T follicular helper cell (primary cell): ENCODE data around the gene GIMAP4.
"Not testable (repeated sequence)": the region's sequence is repeated elsewhere in the genome, so short reads cannot be mapped to it uniquely, and the experiment has no call there.

ENCODE experiments used
- DNase-seq: peaks from one replicate; pipeline ENCODE4 v3.0.0-alpha.2; 2020; ENCODE audit warnings: low read depth
- total RNA-seq, 2 experiments: gene quantifications; one replicate each; lab custom pipeline; 2026; lab: John Stamatoyannopoulos, UW

The GIMAP4 gene
- 35.8 to 374 reads per million in 2 experiments for total RNA-seq

DNA sequence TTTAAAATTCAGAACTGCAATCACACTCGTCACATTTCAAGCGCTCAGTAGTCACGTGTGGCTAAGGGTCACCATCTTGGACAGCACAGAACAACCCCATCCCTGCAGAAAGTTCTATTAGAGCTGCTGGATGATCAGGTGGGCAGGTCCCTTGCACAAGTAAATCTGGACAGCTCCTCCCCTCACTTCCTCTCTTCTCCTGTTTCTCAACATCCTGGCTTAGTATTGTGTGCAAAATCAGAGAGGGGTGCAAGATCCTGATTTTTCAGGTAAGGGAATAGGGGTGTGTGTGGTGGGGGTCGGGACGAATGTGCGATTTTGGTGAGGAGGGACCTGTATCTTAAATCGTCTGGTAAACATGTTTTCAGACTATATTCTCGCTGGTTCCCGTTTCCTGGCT, at the start of gene GIMAP4:
Gene GIMAP4, plus strand, starts transcription at position 222 of the 400 bp plus-strand sequence. CDS start 2,512 bp downstream, outside the sequence.
- no peak for DNase-seq

DNA sequence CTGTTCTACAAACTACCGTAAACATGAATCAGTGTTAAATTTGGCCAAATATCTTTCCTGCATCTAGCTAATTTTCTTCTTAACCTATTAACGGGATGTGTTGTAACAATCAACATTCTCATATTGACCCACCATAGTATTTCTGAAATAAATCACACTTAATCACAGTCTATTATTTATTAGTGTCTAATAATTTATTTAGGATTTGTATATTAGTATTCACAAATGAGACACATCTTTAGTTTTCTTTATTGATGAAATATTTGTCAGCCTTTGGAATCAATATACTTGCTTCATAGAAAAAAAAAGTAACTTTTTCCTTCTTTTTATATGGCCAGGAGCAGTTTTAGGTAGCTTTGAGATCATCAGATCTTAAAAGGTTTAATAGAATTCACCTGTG, 47.9 kb upstream of the GIMAP4 start:
- no peak for DNase-seq

DNA sequence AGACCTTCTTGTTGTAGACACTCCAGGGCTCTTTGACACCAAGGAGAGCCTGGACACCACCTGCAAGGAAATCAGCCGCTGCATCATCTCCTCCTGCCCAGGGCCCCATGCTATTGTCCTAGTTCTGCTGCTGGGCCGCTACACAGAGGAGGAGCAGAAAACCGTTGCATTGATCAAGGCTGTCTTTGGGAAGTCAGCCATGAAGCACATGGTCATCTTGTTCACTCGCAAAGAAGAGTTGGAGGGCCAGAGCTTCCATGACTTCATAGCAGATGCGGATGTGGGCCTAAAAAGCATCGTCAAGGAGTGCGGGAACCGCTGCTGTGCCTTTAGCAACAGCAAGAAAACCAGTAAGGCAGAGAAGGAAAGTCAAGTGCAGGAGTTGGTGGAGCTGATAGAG, 47.0 kb upstream of the GIMAP4 start:
- no peak for DNase-seq

DNA sequence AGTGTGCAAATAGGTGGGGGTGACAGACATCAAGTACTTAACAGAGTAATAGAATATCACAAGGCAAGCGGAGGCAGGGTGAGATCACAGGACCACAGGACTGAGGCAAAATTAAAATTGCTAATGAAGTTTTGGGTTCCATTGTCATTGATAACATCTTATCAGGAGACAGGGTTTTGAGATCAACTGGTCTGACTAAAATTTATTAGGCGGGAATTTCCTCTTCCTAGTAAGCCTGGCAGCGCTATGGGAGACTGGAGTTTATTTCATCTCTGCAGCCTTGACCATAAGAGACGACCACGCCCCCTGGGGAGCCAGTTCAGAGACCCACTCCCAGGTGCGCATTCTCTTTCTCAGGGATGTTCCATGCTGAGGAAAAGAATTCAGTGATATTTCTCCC, 44.3 kb upstream of the GIMAP4 start:
- not testable (repeated sequence) for DNase-seq

DNA sequence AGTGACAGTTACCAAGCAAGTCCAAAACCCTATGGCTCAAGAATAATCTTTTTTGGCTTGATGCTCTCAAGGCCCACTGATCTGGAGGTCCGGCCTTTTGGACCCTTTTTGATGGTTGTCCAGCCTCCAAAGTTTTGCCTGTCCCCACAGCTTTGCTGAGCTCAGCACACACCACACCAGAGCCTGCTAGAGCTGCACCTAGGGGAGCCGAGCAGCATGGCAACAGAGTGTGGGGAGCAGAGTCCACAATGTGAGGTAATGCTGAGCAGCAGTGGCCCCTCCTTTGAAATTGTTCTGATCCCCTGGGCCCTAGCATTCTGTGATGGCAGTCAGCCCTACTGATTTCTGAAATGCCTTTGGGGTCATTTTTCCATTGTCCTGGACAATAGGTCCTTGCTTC, 43.2 kb upstream of the GIMAP4 start:
- DNase-seq, result no peak

DNA sequence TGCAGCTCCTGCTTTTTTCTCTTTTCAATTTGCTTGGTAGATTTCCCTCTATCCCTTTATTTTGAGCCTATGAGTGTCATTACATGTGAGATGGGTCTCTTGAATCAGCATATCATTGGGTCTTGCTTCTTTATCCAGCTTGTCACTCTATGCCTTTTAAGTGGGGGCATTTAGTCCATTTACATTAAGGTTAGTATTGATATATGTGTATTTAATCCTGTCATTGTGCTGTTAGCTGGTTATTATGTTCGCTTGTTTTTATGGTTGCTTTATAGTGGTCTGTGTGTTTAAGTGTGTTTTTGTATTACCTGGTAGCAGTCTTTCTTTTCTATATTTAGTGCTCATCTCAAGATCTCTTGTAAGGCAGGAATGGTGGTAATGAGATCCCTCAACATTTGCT, 35.5 kb upstream of the GIMAP4 start:
- no peak for DNase-seq

DNA sequence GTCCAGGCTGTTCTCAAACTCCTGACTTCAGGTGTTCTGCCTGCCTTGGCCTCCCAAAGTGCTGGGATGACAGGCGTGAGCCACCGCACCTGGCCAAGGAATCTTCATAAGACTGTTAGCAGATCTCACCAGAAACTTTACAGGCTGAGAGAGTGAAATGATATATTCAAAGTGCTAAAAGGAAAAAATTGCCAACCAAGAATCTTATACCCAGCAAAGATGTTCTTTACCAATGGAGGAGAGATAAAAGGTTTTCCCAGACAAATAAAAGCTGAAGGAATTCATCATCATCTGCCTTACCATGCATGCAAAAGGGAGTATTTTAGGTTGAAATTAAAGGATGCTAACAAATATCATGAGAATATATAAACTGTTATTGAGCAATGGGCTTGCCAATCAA, 28.9 kb upstream of the GIMAP4 start:
- DNase-seq, result no peak

DNA sequence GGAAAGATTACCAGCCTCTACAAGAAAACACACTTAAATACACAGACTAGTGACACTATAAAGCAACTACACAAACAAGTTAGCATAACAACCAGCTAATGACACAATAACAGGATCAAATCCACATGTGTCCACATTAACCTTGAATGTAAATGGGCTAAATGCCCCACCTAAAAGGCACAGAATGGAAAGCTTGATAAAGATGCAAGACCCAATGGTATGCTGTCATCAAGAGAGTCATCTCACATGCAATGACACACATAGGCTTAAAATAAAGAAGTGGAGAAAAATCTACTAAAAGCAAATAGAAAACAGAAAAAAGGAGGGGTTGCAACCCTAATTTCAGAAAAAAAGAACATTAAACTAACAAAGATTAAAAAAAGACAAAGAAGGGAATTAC, 14.0 kb upstream of the GIMAP4 start:
- DNase-seq, result no peak

DNA sequence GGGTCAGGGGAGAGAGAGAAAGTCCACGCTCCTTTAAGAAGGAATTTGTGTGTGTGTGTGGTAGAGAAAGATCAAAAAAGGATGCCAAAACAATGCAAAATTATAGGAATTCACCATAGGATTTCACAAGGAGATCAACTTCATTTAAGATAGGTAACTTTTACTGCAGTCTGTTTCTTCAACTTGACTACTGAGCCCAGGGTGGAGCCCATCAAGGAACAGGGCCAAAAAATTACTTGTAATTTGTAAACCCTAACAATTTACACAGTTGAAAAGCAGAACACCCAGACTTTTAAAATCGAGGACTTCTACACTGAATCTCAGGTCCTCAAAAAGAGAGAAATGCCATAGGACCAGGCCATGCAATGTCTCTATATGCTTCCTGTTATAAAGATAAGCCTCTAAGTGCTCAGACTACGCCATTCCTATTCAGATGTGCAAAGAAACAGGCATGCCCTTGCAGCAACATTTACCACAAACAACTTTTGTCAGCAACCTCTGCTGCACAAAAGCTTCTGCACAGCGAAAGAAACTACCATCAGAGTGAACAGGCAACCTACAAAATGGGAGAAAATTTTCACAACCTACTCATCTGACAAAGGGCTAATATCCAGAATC, 10.6 kb upstream of the GIMAP4 start:
- no peak for DNase-seq

DNA sequence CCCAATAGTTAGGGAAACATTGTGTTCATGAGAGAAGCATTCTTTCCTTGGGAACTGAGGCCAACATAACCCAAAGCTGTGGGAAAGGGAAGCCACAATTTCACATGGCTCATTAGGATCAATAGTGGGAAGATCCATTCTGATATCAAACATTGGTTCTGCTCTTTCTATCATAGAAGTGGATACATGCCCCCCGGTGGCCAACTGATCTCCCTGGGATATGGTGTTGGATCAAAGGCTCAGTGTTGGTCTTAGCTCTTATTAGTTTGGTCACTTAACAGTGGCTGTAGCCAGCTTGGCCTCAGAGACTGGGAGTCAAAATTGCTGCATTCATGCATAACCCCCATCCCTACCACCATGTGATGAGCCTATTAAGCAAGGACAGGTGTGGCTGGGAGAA, 6.7 kb upstream of the GIMAP4 start:
- DNase-seq, result no peak

DNA sequence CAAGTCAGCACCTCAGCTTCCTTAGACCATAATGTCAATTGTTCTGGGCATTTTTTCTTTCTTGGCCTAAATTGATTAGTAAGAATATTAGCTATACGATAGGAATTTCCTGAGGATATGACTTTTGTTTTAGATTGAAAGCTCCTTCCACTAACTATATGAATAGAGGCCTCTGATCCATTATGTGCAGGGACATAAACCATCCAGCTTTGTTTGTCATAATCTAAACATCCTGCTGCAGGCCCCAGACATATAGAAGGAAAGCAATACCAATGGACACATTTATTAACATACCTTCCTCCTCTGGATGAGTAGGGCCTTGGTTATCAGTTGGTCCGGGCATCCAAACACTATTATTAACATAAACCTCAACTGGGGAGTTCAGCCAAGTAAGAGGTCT, 4.3 kb upstream of the GIMAP4 start:
- no peak for DNase-seq

DNA sequence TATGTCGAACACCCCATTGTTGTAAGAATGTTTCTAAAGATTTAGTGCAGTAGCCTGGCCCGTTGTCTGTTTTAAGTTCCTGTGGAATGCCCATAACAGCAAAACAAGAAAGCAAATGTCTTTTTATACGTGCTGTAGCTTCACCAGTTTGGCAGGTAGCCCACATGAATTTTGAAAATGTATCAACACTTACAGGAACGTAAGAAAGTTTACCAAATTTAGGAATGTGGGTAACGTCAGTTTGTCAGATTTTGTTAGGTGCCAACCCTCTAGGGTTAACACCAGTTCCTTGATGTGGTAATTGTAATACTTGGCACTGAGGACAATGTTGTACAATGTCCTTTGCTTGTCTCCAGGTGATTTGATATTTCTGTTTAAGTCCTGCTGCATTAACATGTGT, 3.2 kb upstream of the GIMAP4 start:
- DNase-seq, result no peak

DNA sequence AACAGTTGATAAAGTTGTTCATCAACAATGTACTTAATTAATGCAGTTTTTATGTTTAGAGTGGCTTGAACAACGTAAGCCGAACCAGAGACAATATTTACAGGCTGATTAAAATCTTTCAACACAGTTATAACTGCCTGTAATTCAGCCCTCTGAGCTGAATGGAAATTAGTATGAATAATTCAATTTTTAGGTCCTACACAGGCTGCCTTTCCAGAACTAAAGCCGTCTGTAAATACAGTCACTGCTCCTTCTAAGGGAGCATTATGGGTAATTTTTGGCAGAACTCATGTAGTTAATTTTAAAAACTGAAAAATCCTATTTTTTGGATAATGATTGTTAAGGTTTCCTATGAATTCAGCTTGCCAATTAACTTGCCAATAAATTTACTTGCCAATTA, 2.6 kb upstream of the GIMAP4 start:
- no peak for DNase-seq

DNA sequence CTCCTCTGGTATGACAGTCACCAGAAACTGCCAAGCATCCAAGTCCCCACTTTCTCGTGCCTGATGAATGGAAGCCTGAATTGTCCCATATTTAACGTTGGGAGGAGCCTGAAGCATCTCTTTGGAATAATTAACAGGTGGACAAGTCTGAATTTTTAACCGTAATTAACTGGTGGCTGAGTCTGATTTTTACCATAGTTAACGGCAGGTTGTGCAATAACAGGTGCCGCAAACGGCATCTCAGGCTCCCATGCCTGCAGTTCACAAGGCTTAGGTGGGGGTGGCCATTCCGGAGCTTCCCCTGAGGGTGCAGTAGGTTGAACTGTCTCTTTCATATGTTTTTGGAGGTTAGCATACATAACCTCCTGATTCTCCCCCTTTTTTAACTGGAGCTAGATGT, 2.0 kb upstream of the GIMAP4 start:
- DNase-seq, result no peak

DNA sequence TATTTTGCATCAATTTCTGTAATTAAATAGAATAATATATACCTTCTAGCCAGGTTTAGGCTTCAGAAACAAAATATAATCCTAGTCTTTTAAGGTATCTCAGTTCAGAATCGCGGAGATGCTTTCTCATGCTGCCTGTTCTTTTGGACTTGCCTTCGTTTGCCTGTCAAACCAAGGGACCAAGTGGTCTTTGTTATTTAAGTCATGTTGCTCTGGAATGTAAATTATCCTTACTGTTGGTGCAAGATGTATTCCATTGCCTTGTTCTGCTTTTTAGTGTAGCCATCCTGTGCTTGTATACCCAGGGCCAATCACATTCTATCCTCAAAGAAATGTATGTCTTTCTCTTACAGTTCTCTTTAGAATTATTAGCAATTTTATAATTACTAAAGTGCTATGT, 1.1 kb upstream of the GIMAP4 start:
- DNase-seq, result no peak

DNA sequence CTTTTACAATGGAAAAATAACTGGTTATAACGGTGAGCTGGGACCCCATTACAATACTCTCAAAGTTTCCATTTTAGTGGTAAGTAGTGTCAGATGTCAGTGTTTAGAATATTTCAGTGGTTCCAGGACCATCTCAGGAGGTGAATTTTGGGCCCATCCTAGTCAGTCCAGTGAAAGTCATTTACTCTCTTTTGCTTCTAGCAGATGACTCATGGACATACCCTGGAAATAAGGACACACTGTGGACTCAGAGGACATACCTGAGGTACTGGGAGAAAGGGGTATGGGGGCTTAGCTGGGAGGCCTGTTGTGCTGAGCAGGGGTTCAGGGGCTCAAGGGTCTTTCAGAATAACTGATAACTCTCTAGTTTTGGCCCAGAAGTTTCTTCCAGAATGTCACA, 618 bp upstream of the GIMAP4 start:
- no peak for DNase-seq

DNA sequence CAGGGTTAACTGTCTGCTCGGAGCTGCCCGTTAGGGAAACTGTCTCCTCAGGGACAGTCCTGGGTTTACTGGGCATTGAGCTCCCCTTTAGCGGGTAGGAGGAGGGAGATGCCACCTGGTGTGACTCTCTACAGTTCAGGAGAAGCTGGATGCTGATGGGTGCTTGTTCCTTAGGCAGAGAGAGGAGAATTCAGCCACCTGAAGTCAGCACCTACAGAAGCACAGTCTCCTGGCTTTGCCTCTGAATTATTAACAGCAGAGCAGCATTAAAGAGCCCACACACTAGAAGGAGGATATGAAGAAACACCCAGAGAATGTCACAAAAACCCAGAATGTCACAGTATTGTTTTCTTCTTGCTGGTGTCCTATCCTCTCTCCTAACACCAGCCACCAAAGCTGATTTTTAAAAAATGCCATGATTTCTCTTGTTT, 696 bp downstream of the GIMAP4 start:
- DNase-seq, result no peak

DNA sequence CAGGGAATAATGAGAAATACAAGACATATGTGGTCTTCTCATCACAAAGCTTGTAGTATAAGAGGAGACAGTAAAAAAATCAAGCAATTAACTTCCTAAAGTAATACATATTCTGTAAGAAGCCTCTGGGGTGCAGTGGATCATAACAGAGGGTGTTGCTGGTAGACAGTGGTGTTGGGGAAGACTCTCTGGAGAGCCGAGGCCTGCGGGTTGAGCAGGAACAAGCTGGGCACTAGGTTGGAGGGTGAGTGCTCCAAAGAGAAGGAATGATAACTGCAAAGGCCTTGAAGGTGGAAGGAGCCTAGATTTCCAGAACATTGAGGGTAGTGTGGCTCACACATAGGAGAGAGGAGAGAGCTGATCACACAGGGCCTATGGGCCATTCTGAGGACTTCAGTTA, 1.5 kb downstream of the GIMAP4 start:
- peak; percentile 16 for DNase-seq

DNA sequence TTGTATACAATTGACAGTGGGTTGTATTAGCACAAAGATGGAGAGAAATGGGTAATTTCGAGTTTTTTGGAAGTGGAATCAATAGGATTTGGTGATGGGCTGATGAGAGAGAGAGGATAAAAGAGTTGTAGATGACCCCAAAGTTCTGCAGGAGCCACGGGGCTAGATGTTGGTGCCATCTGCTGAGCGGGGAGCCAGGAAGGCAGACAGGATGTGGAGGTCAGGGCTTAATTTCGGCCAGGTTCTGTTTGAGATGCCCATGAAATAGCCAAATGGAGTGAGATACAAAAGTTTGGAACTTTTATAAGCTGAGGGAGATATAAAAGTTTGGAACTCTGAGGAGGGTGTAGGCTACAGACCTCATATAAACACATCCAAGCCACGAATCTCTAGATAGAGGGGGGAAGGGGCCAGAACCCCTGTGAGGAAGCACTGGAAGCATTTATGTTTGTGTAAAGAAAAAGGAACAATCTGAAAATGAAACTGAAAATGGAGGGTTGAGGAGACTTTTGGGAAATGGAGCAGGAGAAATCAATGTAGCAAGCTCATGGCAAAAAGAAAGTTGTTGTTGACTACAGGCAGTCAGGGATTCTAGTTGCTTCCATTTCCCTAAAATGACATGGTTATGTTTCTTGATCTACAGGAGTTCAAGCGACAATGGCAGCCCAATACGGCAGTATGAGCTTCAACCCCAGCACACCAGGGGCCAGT, 2.2 kb downstream of the GIMAP4 start:
- DNase-seq, result no peak

DNA sequence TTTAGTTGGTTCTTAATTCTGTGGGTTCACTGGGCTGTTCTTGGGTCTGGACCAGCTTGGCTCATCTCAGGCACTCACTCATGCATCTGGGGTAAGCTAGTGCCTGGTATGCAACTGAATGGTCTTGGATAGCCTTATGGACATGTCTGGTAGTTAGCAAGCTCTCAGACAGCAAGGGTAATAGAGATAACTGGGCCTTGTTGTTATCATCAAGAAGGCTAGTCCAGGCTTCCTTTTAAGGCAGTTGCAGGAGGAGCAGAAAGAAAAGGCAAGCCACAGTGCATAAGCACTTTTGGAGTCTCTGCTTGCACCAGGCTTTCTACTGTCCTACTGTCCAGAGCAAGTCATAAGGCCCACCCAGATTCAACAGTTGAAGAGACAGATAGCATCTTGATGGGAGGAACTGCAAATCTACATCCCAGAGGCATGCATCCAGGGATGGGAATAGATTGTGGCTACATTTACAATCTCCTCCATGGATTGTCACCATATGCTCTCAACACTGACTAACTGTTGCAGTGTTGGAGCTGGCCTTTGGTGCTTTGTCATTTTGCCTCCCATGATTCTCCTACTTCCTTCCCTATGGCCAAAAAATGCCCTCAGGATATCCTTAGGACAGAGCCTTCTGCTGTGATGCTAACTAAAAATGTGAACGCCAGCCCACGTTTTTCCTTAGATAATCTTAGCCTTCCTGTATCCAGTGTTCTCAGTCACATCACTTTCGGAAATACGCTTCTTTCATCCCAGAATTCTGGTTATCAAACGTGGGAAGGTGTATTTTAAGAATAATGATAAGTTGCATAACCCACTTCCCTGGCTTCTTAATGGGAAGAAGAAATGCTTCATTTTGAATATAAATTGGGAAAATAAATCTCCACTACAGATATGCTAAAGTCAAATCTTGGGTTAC, 3.6 kb downstream of the GIMAP4 start:
- no peak for DNase-seq

DNA sequence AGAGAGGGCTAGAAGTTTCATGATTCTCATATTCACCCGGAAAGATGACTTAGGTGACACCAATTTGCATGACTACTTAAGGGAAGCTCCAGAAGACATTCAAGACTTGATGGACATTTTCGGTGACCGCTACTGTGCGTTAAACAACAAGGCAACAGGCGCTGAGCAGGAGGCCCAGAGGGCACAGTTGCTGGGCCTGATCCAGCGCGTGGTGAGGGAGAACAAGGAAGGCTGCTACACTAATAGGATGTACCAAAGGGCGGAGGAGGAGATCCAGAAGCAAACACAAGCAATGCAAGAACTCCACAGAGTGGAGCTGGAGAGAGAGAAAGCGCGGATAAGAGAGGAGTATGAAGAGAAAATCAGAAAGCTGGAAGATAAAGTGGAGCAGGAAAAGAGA, 5.3 kb downstream of the GIMAP4 start:
- DNase-seq, result no peak

DNA sequence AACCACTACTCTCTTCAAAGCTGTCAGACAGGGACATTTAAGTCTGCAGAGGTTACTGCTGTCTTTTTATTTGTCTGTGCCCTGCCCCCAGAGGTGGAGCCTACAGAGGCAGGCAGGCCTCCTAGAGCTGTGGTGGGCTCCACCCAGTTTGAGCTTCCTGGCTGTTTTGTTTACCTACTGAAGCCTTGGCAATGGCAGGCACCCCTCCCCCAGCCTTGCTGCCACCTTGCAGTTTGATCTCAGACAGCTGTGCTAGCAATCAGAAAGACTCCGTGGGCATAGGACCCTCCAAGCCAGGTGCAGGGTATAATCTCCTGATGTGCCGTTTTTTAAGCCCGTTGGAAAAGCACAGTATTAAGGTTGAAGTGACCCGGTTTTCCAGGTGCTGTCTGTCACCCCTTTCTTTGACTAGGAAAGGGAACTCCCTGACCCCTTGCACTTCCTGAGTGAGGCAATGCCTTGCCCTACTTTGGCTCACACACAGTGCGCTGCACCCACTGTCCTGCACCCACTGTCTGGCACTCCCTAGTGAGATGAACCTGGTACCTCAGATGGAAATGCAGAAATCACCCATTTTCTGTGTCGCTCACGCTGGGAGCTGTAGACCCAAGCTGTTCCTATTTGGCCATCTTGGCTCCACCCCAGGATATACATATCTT, 12.9 kb downstream of the GIMAP4 start:
- not testable (repeated sequence) for DNase-seq
